ENCODE measurements around the gene CLDN14.

Gene CLDN14

DNA sequence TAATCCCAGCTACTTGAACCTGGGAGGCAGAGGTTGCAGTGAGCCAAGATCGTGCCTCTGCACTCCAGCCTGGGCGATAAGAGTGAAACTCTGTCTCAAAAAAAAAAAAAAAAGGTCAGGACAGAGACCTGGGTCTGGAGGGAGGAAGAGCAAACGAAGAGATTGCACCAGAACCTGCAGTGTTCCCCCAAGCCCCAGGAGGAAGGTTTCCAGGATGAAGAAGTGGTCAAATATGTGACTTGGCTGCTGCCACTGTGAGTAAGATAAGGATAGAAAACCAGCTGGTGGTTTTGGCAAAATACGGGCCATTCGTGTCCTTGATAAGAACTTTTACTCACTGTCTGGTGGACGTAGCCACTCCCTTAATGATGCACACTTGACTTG is 42.2 kb downstream of the CLDN14 start:
- Histone ChIP-seq H2BK5ac (ENCODE audit: low read length) (no peak overlapping the region), H3K18ac (ENCODE audit: low read length) (no peak overlapping the region), H2BK15ac (replicated peaks; ENCODE audit: low read depth) (no peak overlapping the region), H3K36me3 (ENCODE audit: control insufficient read depth, insufficient read depth, low read length) (no peaks in the 10 kb centered on the region), H3K27me3 (ENCODE audit: insufficient read depth, low read length, poor library complexity) (no peaks in the 10 kb centered on the region), H3K9ac (ENCODE audit: low read length) (no peak overlapping the region), H3K56ac (ENCODE audit: low read length) (no peak overlapping the region), H4K8ac (ENCODE audit: low read depth, low read length) (no peak overlapping the region), H4K5ac (ENCODE audit: low read length) (no peak overlapping the region), H3K79me2 (ENCODE audit: control insufficient read depth, insufficient read depth, low read length) (no peaks in the 10 kb centered on the region), H3K23ac (ENCODE audit: low read length) (no peak overlapping the region), H2AK5ac (ENCODE audit: low read length) (no peak overlapping the region), H2BK120ac (ENCODE audit: low read depth, low read length) (no peak overlapping the region), H3K4me1 (ENCODE audit: control insufficient read depth, low read depth, low read length) (no peaks in the 10 kb centered on the region), H3K4ac (ENCODE audit: low read depth, low read length) (no peak overlapping the region), H3K4me2 (ENCODE audit: low read length) (no peak overlapping the region), H3K27ac (ENCODE audit: low read depth, low read length) (no peak overlapping the region), H3K4me3 (ENCODE audit: low read length) (no peak overlapping the region), H3K79me1 (ENCODE audit: low read length) (no peaks in the 10 kb centered on the region)
- no CpG with 5 or more reads among the region's 6 CpGs for WGBS (ENCODE audit: extremely low coverage, insufficient coverage, low lambda C conversion rate)
- DNase-seq: no peak

DNA sequence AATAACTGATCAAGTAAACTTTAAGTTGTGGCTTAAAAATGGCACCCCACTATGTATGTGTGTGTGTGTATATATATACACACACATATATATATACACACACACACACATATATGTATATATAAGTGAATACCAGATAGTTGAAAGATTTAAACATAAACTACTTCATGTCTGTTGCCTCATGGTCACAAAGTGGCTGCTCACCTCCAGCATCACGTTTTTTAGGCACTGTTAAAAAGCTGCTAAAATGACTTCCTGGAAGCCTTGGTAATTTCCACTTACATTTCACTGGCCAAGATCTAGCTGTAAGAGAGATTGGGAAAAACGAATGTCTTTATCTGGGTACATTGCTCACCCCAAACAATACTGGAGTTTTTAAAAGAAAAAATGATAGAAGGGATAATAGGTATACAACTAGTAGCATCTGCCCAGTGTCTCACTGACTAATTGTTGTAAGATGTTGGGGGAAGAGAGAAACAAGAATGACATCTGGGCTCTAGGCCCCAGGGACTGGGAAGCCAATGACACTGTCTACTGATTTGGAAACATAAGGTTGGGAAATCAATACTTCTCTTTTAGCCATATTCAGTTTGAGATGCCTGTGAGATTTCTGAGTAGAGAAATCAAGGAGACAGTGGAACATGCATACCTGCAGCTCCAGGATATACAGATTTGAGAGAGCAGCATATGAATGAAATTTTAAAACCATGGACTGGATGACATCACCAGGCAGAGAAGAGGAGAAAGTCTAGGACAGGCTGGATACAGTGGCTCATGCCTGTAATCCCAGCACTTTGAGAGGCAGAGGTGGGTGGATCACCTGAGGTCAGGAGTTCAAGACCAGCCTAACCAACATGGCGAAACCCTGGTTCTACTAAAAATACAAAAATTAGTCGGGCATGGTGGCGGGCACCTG is 42.8 kb downstream of the CLDN14 start:
- Histone ChIP-seq H3K79me2 (ENCODE audit: control insufficient read depth, insufficient read depth, low read length) (no peaks in the 10 kb centered on the region), H4K5ac (ENCODE audit: low read length) (no peak overlapping the region), H3K56ac (ENCODE audit: low read length) (no peak overlapping the region), H3K27ac (ENCODE audit: low read depth, low read length) (no peak overlapping the region), H3K18ac (ENCODE audit: low read length) (no peak overlapping the region), H3K23ac (ENCODE audit: low read length) (no peak overlapping the region), H3K36me3 (ENCODE audit: control insufficient read depth, insufficient read depth, low read length) (no peaks in the 10 kb centered on the region), H2BK120ac (ENCODE audit: low read depth, low read length) (no peak overlapping the region), H4K8ac (ENCODE audit: low read depth, low read length) (no peak overlapping the region), H3K4me2 (ENCODE audit: low read length) (no peak overlapping the region), H3K9ac (ENCODE audit: low read length) (no peak overlapping the region), H2AK5ac (ENCODE audit: low read length) (no peak overlapping the region), H2BK15ac (replicated peaks; ENCODE audit: low read depth) (no peak overlapping the region), H2BK5ac (ENCODE audit: low read length) (no peak overlapping the region), H3K4me3 (ENCODE audit: low read length) (no peak overlapping the region), H3K4ac (ENCODE audit: low read depth, low read length) (no peak overlapping the region), H3K27me3 (ENCODE audit: insufficient read depth, low read length, poor library complexity) (no peaks in the 10 kb centered on the region), H3K4me1 (ENCODE audit: control insufficient read depth, low read depth, low read length) (no peaks in the 10 kb centered on the region), H3K79me1 (ENCODE audit: low read length) (no peaks in the 10 kb centered on the region)
- no peak for DNase-seq
- no CpG with 5 or more reads among the region's 5 CpGs for WGBS (ENCODE audit: extremely low coverage, insufficient coverage, low lambda C conversion rate)

DNA sequence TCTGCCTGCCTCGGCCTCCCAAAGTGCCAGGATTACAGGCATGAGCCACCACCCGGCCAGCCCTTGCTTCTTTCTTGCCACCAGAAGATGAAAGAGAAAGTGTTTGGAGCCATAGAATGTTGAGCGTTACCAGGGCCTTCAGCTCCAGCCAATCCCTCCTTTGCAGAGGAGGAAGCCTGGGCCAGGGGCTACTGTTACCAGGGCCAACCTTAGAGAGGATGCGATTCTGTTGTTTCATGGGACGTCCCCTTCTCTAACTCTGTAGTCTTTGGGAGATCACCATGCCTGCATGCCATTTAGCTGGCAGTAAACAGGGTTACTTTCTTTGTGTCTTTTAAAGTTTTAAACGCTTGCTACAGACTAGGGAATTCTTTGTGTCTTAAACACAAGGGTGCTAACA is 45.8 kb downstream of the CLDN14 start:
- no peaks in the 10 kb centered on the region for H3K79me2 ChIP-seq (ENCODE audit: control insufficient read depth, insufficient read depth, low read length)
- no peaks in the 10 kb centered on the region for H3K36me3 ChIP-seq (ENCODE audit: control insufficient read depth, insufficient read depth, low read length)
- no peak overlapping the region for H3K18ac ChIP-seq (ENCODE audit: low read length)
- no peak overlapping the region for H4K5ac ChIP-seq (ENCODE audit: low read length)
- H2BK15ac ChIP-seq (replicated peaks; ENCODE audit: low read depth): no peak overlapping the region
- H3K4me3 ChIP-seq (ENCODE audit: low read length): no peak overlapping the region
- no peak overlapping the region for H2AK5ac ChIP-seq (ENCODE audit: low read length)
- peak overlapping the region; percentile 26 for H3K27ac ChIP-seq (ENCODE audit: low read depth, low read length)
- H3K4me2 ChIP-seq (ENCODE audit: low read length): no peak overlapping the region
- H3K23ac ChIP-seq (ENCODE audit: low read length): no peak overlapping the region
- H3K9ac ChIP-seq (ENCODE audit: low read length): no peak overlapping the region
- H3K56ac ChIP-seq (ENCODE audit: low read length): no peak overlapping the region
- no peak overlapping the region for H4K8ac ChIP-seq (ENCODE audit: low read depth, low read length)
- no peaks in the 10 kb centered on the region for H3K27me3 ChIP-seq (ENCODE audit: insufficient read depth, low read length, poor library complexity)
- H3K4ac ChIP-seq (ENCODE audit: low read depth, low read length): no peak overlapping the region
- no peak overlapping the region for H2BK120ac ChIP-seq (ENCODE audit: low read depth, low read length)
- H3K4me1 ChIP-seq (ENCODE audit: control insufficient read depth, low read depth, low read length): no peaks in the 10 kb centered on the region
- no CpG with 5 or more reads among the region's 6 CpGs for WGBS (ENCODE audit: extremely low coverage, insufficient coverage, low lambda C conversion rate)
- no peaks in the 10 kb centered on the region for H3K79me1 ChIP-seq (ENCODE audit: low read length)
- peak; percentile 54 for DNase-seq
- H2BK5ac ChIP-seq (ENCODE audit: low read length): no peak overlapping the region

DNA sequence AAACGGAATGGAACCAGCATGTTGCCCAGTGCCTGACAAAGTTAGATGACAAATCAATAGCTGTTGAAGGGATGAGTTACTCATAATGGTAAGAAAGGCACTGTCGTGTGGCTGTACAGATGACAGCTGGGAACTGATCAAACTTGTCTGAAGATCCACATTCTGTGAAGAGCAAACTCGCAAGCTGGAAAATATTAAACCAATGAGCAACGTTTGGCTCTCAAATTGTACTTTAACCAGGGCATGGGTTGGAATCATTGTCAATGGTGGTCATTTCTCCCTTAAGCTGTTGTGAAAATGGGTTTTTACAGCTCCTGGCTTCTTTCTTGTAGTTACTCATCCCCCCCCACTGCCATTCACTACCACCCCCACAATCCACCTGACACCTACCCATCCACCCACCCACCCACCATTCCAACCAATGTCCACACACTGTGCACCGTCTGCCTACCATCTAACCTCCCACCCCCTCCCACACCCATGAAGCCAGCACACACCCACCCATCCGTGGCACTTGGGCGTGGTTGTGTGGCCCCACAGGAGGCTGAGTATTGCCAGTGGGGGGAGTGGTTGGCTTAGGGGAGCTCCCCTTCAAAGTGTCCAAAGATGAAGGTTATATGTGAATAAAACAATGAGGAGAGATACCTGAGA is 46.7 kb downstream of the CLDN14 start:
- H3K79me1 ChIP-seq (ENCODE audit: low read length): no peaks in the 10 kb centered on the region
- no peak overlapping the region for H2BK120ac ChIP-seq (ENCODE audit: low read depth, low read length)
- no peaks in the 10 kb centered on the region for H3K36me3 ChIP-seq (ENCODE audit: control insufficient read depth, insufficient read depth, low read length)
- H3K79me2 ChIP-seq (ENCODE audit: control insufficient read depth, insufficient read depth, low read length): no peaks in the 10 kb centered on the region
- no peak overlapping the region for H3K27ac ChIP-seq (ENCODE audit: low read depth, low read length)
- H4K5ac ChIP-seq (ENCODE audit: low read length): no peak overlapping the region
- H2AK5ac ChIP-seq (ENCODE audit: low read length): no peak overlapping the region
- H3K18ac ChIP-seq (ENCODE audit: low read length): no peak overlapping the region
- no peak overlapping the region for H3K9ac ChIP-seq (ENCODE audit: low read length)
- H3K4me1 ChIP-seq (ENCODE audit: control insufficient read depth, low read depth, low read length): no peaks in the 10 kb centered on the region
- H3K56ac ChIP-seq (ENCODE audit: low read length): no peak overlapping the region
- H3K23ac ChIP-seq (ENCODE audit: low read length): no peak overlapping the region
- no peak overlapping the region for H3K4me2 ChIP-seq (ENCODE audit: low read length)
- H4K8ac ChIP-seq (ENCODE audit: low read depth, low read length): no peak overlapping the region
- no peak for DNase-seq
- H2BK5ac ChIP-seq (ENCODE audit: low read length): no peak overlapping the region
- WGBS (ENCODE audit: extremely low coverage, insufficient coverage, low lambda C conversion rate): no CpG with 5 or more reads among the region's 7 CpGs
- no peaks in the 10 kb centered on the region for H3K27me3 ChIP-seq (ENCODE audit: insufficient read depth, low read length, poor library complexity)
- no peak overlapping the region for H2BK15ac ChIP-seq (replicated peaks; ENCODE audit: low read depth)
- no peak overlapping the region for H3K4me3 ChIP-seq (ENCODE audit: low read length)
- H3K4ac ChIP-seq (ENCODE audit: low read depth, low read length): no peak overlapping the region

DNA sequence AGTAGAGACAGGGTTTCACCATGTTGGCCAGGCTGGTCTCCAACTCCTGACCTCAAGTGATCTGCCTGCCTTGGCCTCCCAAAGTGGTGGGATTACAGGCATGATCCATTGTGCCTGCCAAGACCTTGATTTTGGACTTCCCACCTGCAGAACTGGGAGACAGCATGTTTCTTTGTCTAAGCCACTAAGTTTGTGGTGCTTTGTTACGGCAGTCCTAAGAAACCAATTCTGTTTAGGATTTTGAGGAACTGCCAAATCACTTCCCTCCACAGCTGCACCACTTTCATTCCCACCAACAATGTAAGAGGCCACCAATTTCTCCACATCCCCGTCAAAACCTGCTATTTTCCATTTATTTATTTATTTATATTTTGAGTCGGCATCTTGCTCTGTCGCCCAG is 48.7 kb downstream of the CLDN14 start:
- no CpG with 5 or more reads among the region's 4 CpGs for WGBS (ENCODE audit: extremely low coverage, insufficient coverage, low lambda C conversion rate)
- no peaks in the 10 kb centered on the region for H3K27me3 ChIP-seq (ENCODE audit: insufficient read depth, low read length, poor library complexity)
- no peaks in the 10 kb centered on the region for H3K79me2 ChIP-seq (ENCODE audit: control insufficient read depth, insufficient read depth, low read length)
- H2BK5ac ChIP-seq (ENCODE audit: low read length): no peak overlapping the region
- no peak overlapping the region for H2AK5ac ChIP-seq (ENCODE audit: low read length)
- H3K4me1 ChIP-seq (ENCODE audit: control insufficient read depth, low read depth, low read length): no peaks in the 10 kb centered on the region
- H3K4ac ChIP-seq (ENCODE audit: low read depth, low read length): no peak overlapping the region
- H3K36me3 ChIP-seq (ENCODE audit: control insufficient read depth, insufficient read depth, low read length): no peaks in the 10 kb centered on the region
- no peak overlapping the region for H2BK120ac ChIP-seq (ENCODE audit: low read depth, low read length)
- H3K4me3 ChIP-seq (ENCODE audit: low read length): no peak overlapping the region
- no peak overlapping the region for H2BK15ac ChIP-seq (replicated peaks; ENCODE audit: low read depth)
- no peak overlapping the region for H3K56ac ChIP-seq (ENCODE audit: low read length)
- H4K8ac ChIP-seq (ENCODE audit: low read depth, low read length): no peak overlapping the region
- no peak overlapping the region for H3K27ac ChIP-seq (ENCODE audit: low read depth, low read length)
- no peak overlapping the region for H4K5ac ChIP-seq (ENCODE audit: low read length)
- no peak overlapping the region for H3K23ac ChIP-seq (ENCODE audit: low read length)
- no peaks in the 10 kb centered on the region for H3K79me1 ChIP-seq (ENCODE audit: low read length)
- no peak overlapping the region for H3K9ac ChIP-seq (ENCODE audit: low read length)
- H3K18ac ChIP-seq (ENCODE audit: low read length): no peak overlapping the region
- no peak for DNase-seq
- H3K4me2 ChIP-seq (ENCODE audit: low read length): no peak overlapping the region
